ENCODE results near the gene MACROH2A2. TPM values are rescaled to one million over a fixed set of nuclear protein-coding genes. Genes with fewer than 3 reads are reported as not detected.

MACROH2A2 gene
- total and polyA plus RNA-seq, 2 of the 13 experiments (the other 11 are each of a cell fraction or from before 2014, with no cell fraction given), result 9.8 to 43.1 TPM

DNA sequence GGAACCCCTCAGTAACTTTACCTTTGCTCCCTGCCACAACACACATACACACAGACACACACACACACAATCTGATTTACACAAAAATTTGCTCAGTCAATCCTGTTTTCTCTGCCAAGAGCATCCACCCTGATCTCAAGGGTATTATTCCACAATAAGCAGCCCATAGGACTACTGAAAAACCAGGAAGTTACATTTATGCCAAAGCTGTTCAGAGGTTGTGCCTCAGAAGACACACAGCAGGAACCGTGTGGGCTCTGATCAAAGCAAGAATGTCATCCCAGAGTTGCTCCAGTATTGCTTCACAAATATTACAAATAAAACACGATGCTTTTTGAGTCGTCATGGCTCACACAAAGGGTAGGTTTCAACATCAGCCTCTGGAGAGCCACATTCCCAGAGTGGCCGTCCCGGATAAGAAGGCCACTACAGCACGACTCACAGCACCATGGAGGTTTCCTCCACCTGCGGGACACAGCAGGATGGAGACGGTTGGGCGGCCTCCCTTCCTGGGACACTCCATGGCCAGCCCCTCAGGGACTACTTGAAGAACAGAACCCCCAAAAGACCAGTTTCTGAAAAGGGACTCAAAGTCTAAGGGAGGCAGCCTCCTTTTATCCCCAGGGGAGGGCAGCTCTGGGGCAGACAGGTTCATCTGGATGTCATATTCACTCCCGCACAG lies 78.4 kb downstream of the MACROH2A2 start (continued):
- TF ChIP-seq ARID3A (IDR thresholded peaks at IDR 0.05; ENCODE audit: low read depth, low read length) (peak; percentile 76; the same call in 1 of the 2 replicates), FOXJ3 (CRISPR knock-in tag; IDR thresholded peaks at IDR 0.05; ENCODE audit: borderline replicate concordance) (peak; percentile 74; the same call in 1 of the 2 replicates), ATF4 (CRISPR knock-in tag; IDR thresholded peaks at IDR 0.05) (peak in 1 of 2 experiments; percentile 64; a peak in 2 of 4 replicates), NR2F1 (CRISPR knock-in tag; IDR thresholded peaks at IDR 0.05) (no peak), ZNF800 (CRISPR knock-in tag; IDR thresholded peaks at IDR 0.05) (peak; percentile 80; the same call in 1 of the 2 replicates), ZBTB3 (CRISPR knock-in tag; IDR thresholded peaks at IDR 0.05; ENCODE audit: borderline replicate concordance, low read depth) (no peak), ZBTB21 (CRISPR knock-in tag; IDR thresholded peaks at IDR 0.05) (peak; percentile 54; the same call in 1 of the 2 replicates), ETV5 (CRISPR knock-in tag; IDR thresholded peaks at IDR 0.05; ENCODE audit: borderline replicate concordance) (peak; percentile 22; the same call in 1 of the 2 replicates), ZNF703 (CRISPR knock-in tag; IDR thresholded peaks at IDR 0.05; ENCODE audit: borderline replicate concordance) (0 out of 2 replicates have a peak, but pooled peaks have one; percentile 40), SRY (CRISPR knock-in tag; IDR thresholded peaks at IDR 0.05) (no peak), ZNF75D (CRISPR knock-in tag; IDR thresholded peaks at IDR 0.05; ENCODE audit: borderline replicate concordance) (no peak), ZFP90 (CRISPR knock-in tag; IDR thresholded peaks at IDR 0.05; ENCODE audit: borderline replicate concordance) (0 out of 2 replicates have a peak, but pooled peaks have one; percentile 27), TFDP1 (CRISPR knock-in tag; IDR thresholded peaks at IDR 0.05; ENCODE audit: borderline replicate concordance) (peak; percentile 23; the same call in 1 of the 2 replicates), IKZF4 (CRISPR knock-in tag; IDR thresholded peaks at IDR 0.05; ENCODE audit: borderline replicate concordance, low read depth, not compliant biosample characterization) (no peak), CENPX (CRISPR knock-in tag; IDR thresholded peaks at IDR 0.05) (no peak), ZNF878 (CRISPR knock-in tag; IDR thresholded peaks at IDR 0.05) (no peak), FOSL2 (CRISPR knock-in tag; IDR thresholded peaks at IDR 0.05) (peak; percentile 66)
- TF ChIP-seq, protein P1, sequence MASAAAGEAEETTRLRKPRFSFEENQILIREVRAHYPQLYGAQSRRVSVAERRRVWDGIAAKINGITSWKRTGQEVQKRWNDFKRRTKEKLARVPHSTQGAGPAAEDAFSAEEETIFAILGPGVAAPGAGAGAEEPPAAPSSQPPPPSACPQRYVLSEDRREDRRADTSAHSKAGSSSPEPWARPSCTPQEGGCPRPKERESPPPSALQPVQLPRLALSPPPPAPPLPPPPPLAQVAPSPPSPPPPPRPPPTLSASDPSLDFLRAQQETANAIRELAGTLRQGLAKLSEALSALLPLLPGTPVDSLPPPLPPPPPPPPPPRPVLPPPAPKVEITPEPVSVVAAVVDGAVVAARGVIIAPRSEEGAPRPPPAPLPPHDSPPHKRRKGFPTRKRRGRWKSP (CRISPR knock-in tag; IDR thresholded peaks at IDR 0.05), result peak; percentile 53; the same call in 1 of the 2 replicates
- TF ChIP-seq, protein P2, sequence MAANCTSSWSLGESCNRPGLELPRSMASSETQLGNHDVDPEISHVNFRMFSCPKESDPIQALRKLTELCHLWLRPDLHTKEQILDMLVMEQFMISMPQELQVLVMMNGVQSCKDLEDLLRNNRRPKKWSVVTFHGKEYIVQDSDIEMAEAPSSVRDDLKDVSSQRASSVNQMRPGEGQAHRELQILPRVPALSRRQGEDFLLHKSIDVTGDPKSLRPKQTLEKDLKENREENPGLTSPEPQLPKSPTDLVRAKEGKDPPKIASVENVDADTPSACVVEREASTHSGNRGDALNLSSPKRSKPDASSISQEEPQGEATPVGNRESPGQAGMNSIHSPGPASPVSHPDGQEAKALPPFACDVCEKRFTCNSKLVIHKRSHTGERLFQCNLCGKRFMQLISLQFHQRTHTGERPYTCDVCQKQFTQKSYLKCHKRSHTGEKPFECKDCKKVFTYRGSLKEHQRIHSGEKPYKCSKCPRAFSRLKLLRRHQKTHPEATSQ (CRISPR knock-in tag; IDR thresholded peaks at IDR 0.05; ENCODE audit: borderline replicate concordance), result no peak
